Muscle of leg (tissue), 11 donors: ENCODE measurements around the gene STAB2. TPM values are rescaled to one million over a fixed set of nuclear protein-coding genes. Genes with fewer than 3 reads are reported as not detected.
"Not testable (repeated sequence)": the region's sequence is repeated elsewhere in the genome, so short reads cannot be mapped to it uniquely, and the experiment has no call there.

Source experiments
- DNase-seq: peaks from one replicate; pipeline ENCODE4 v3.0.0; 2013
- H3K27ac ChIP-seq: one replicate; pipeline ENCODE4 v1.5.1; 2013; ENCODE audit warnings: mild to moderate bottlenecking, low read length, control low read depth
- H3K27me3 ChIP-seq: one replicate; pipeline ENCODE4 v1.6.1; 2013; ENCODE audit warnings: low read length; ENCODE audit not compliant: control insufficient read depth, insufficient read depth
- H3K36me3 ChIP-seq: one replicate; pipeline ENCODE4 v1.6.1; 2013; ENCODE audit warnings: low read length; ENCODE audit not compliant: control insufficient read depth, insufficient read depth
- H3K4me1 ChIP-seq: one replicate; pipeline ENCODE4 v1.6.1; 2013; ENCODE audit warnings: low read length; ENCODE audit not compliant: control insufficient read depth, insufficient read depth
- H3K4me3 ChIP-seq: one replicate; pipeline ENCODE4 v1.5.1; 2013; ENCODE audit warnings: low read length, control low read depth
- H3K9me3 ChIP-seq: replicated peaks from 2 replicates; pipeline ENCODE4 v1.6.1; 2013; ENCODE audit warnings: low read depth, low read length; ENCODE audit not compliant: control insufficient read depth
- WGBS: methylation state at CpG from one replicate; pipeline ENCODE4 v1.1.5; 2013; ENCODE audit warnings: missing lambda C conversion rate; ENCODE audit not compliant: insufficient coverage; 5-methylcytosine and 5-hydroxymethylcytosine counted together
- polyA plus RNA-seq, 8 donors: library from polyadenylated mRNA; unstranded; fragments of 120-200 nt; gene quantifications; one replicate each; pipeline versions ENCODE4 v1.2.1 to v1.2.3, GENCODE V29; 2013; ENCODE audit warnings: inconsistent platforms in 1 of 8, low replicate concordance in 1 of 8; ENCODE audit not compliant: insufficient read length in 8 of 8, insufficient read depth in 1 of 8
- total RNA-seq: library from RNA; stranded (reverse); fragments of 120-200 nt; gene quantifications from one replicate; pipeline ENCODE4 v1.2.4, GENCODE V29; 2013

Gene STAB2
- total and polyA plus RNA-seq, 9 donors: 0.86 to 6.0 (median 2.5) TPM

DNA sequence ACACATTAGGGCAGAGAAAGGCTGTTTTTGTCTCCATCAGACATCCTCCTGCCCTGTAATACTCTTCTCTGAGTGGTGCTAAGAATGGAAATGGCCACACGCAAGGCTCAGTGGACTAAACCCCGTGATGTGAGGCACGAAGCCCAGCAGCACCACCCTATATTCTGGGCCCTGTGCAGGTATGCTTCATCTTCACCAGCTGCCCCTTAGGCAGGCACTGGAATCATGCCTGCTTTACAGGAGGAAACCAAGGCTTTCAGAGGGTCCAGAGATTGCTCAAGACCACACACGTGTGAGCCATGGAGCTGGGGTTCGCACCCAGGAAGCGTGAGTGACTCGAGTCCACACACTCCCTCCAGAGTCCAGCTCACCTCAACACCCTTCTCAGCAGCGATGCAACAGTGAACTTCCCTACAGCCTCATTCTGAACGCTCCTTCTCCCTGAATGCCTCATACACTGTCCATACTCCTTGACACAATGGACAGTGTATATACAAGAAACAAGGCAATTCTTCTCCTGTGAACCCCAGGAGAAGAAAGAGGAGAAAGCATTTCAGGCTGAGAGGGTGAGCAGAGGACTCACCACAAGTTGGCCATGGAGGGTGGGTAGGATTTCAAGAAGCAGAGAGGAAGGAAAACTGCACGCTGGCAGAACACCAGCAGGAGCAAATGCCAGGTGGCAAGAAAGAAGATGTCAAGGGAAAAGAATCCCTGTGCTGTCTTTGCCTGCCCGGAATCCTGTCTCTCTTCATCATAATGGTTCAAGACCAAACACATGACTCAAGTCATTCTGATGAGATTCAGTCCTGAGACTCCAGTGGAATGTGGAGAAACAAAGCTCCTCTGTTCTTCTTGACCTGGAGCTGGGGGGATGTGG, 214.9 kb downstream of the STAB2 start:
- WGBS: 91% methylated on average over 6 of the region's 11 CpGs
- DNase-seq: peak; percentile 37
- Histone ChIP-seq H3K4me1 (peaks cover 23% of the 10 kb centered on the region), H3K4me3 (no peak overlapping the region), H3K36me3 (no peaks in the 10 kb centered on the region), H3K27ac (no peak overlapping the region), H3K27me3 (no peaks in the 10 kb centered on the region), H3K9me3 (no peaks in the 10 kb centered on the region)

DNA sequence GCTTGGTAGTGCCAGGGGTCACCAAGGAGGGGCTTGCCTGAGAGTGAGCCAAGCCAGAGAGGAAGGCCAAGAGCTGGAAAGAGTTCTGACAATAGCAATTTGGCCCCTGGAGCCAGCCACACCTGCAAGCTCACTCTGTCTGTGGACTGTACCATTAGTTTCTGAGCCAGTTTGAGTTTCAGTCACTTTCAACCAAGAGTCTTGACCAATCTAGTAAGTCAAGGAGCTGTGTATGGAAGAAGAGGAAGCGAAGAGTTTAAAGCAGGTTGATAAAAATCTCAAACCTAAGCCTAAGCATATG, 215.5 kb downstream of the STAB2 start:
- no peak overlapping the region for H3K27ac ChIP-seq
- H3K36me3 ChIP-seq: no peaks in the 10 kb centered on the region
- DNase-seq: no peak
- H3K4me3 ChIP-seq: no peak overlapping the region
- H3K4me1 ChIP-seq: peaks cover 26% of the 10 kb centered on the region
- no CpG with 5 or more reads among the region's 1 CpG for WGBS
- H3K27me3 ChIP-seq: no peaks in the 10 kb centered on the region
- no peaks in the 10 kb centered on the region for H3K9me3 ChIP-seq

DNA sequence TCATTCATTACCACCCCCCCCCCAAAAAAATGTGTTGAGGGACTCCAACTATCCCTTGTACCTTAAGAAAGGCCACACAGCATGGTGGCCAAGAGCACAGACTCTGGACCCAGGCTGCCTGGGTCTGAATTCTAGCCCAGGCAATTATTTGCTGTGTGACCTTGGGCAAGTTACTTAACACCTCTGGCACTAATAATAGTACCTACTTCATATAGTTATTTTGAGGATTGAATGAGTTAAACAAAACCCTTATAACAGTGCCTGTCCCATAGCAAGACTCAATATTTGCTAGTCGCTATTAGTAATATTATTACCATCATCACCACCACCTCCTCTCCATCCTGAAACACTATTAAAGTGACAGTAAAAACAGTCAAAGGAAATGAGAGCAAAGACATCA, 216.8 kb downstream of the STAB2 start:
- H3K9me3 ChIP-seq: no peaks in the 10 kb centered on the region
- H3K27ac ChIP-seq: no peak overlapping the region
- DNase-seq: no peak
- no peaks in the 10 kb centered on the region for H3K36me3 ChIP-seq
- H3K27me3 ChIP-seq: no peaks in the 10 kb centered on the region
- H3K4me3 ChIP-seq: no peak overlapping the region
- no CpG with 5 or more reads among the region's 1 CpG for WGBS
- peaks cover 36% of the 10 kb centered on the region for H3K4me1 ChIP-seq

DNA sequence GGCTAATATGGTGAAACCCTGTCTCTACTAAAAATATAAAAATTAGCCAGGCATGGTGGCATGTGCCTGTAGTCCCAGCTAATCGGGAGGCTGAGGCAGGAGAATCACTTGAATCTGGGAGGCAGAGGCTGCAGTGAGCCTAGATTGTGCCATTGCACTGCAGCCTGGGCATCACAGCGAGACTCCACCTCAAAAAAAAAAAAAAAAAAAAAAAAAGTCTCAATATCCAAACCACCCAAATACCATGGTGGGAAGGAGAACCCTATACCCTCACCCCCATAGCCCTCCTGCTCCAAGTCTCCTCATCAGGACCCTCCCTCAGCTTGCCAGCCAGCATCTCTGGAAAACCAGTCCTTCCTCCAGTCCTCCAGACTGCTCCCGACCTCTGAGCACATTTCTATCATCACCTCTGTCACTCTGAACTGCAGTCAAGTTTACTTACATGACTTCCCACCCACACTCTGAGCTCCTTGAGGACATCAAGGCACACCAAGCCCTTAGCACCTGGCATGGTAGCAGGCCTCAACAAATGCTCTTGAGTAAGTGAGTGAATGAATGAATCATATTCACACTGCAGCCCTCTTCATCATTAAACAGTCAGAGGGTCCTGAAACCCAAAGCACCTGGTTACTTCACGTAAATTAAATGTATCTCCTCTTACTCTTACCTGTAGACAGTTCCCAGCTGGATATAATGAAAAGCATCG, 218.7 kb downstream of the STAB2 start:
- H3K27me3 ChIP-seq: no peaks in the 10 kb centered on the region
- 67% methylated on average over 1 of the region's 5 CpGs for WGBS
- H3K4me3 ChIP-seq: no peak overlapping the region
- H3K4me1 ChIP-seq: peaks cover 33% of the 10 kb centered on the region
- DNase-seq: no peak
- no peak overlapping the region for H3K27ac ChIP-seq
- H3K36me3 ChIP-seq: peaks cover 5% of the 10 kb centered on the region
- H3K9me3 ChIP-seq: no peaks in the 10 kb centered on the region

DNA sequence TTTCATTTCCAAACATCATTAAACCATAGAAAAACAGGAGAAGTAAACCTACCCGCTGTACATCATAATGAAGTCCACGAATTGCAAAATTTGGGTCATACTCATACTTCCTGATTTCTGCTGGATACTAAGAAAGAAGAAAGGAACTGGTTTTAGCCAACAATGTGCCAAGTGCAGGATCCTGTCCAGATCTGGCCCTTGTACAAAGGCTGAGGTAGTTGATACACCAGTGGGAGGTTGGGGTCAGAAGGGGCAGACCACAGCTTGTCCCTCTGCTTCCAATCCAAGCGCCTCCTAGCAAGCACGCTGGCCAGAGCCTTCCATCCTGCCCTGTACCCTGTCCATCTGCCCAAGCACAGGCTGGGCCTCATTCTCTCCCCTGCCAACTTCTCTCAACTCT, 219.7 kb downstream of the STAB2 start:
- Histone ChIP-seq H3K27me3 (no peaks in the 10 kb centered on the region), H3K27ac (no peak overlapping the region), H3K36me3 (peaks cover 9% of the 10 kb centered on the region), H3K4me3 (no peak overlapping the region), H3K4me1 (peaks cover 25% of the 10 kb centered on the region), H3K9me3 (no peaks in the 10 kb centered on the region)
- WGBS: 100% methylated on average over 2 of the region's 4 CpGs
- DNase-seq: no peak

DNA sequence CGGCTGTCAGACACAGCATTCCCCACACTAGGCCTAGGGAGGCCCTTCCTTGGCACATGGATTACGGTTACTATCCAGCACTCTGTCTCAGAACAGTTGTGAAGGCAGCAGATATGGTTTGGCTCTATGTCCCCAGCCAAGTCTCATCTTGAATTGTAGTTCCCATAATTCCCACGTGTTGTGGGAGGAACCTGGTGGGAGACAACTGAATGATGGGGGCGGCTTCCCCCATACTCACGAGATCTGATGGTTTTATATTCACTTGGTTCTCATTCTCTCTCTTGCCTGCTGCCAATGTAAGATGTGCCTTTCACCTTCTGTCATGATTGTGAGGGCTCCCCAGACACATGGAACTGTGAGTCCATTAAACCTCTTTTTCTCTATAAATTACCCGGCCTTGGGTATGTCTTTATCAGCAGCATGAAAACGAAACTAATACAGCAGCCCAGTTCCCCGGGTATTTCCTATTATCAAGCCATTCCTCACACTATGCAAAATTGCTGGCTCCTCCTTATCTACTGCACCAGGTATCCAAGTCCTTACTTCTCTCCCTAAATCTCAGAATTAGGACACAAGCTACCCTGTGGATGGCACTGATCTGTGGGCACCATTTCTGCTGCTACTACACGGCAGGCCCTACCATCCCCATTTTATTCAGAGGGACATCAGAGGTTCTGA, 220.6 kb downstream of the STAB2 start:
- Histone ChIP-seq H3K4me1 (peaks cover 17% of the 10 kb centered on the region), H3K36me3 (peaks cover 9% of the 10 kb centered on the region), H3K9me3 (no peaks in the 10 kb centered on the region), H3K27me3 (no peaks in the 10 kb centered on the region), H3K4me3 (no peak overlapping the region), H3K27ac (no peak overlapping the region)
- 92% methylated on average over 5 of the region's 9 CpGs for WGBS
- DNase-seq: no peak

DNA sequence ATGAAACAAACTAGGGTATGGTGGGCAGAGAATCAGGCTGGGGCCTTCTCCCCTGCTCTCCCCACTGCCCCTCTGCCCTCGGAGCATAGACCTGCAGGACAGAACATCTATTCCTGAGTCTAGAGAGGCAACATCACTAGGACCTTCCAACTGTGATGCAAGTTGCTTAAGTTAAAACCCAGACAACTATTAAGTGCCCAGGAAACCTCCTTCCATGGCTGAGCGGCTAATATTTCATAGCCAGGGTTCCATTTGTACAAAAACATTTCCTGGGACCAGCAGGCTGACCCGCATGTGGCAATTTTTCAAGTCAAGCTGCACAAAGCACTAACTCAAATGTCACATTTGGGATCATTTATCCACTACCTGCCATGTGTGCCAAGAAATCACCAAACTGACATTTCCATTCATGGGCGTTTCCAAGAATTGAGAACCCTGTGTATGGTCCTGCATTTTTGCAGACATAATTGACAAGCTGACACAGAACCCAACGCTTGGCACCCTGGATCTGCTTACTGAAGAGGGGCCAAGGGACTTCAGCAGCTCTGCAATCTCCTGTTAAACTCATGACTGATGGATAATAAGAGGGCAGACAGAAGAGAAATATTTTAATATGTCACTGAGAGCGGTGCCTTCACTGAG, 221.3 kb downstream of the STAB2 start:
- Histone ChIP-seq H3K9me3 (no peaks in the 10 kb centered on the region), H3K27ac (no peak overlapping the region), H3K27me3 (no peaks in the 10 kb centered on the region), H3K36me3 (peaks cover 12% of the 10 kb centered on the region), H3K4me1 (peaks cover 15% of the 10 kb centered on the region), H3K4me3 (no peak overlapping the region)
- WGBS: 81% methylated on average over 4 of the region's 6 CpGs
- no peak for DNase-seq

DNA sequence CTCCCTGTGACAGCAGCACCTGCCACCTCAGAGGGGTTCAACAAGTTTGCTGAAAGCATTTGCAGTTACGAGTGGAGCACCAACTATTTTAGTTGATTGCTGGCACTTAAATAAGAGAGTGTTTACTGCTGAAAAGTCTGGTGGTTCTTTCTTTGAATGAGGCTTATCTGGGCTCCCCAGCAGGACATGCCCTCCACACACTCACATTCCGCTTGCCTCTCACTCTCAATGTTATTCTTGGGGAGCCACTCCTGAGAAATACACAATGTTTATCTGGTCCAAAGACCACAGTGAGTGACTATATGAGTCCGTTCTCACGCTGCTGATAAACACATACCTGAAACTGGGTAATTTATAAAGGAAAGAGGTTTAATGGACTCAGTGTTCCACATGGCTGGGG, 222.1 kb downstream of the STAB2 start:
- peaks cover 19% of the 10 kb centered on the region for H3K4me1 ChIP-seq
- peaks cover 12% of the 10 kb centered on the region for H3K36me3 ChIP-seq
- no peak overlapping the region for H3K27ac ChIP-seq
- DNase-seq: no peak
- H3K27me3 ChIP-seq: no peaks in the 10 kb centered on the region
- no peak overlapping the region for H3K4me3 ChIP-seq
- no peaks in the 10 kb centered on the region for H3K9me3 ChIP-seq
- WGBS: no CpG with 5 or more reads among the region's 4 CpGs

DNA sequence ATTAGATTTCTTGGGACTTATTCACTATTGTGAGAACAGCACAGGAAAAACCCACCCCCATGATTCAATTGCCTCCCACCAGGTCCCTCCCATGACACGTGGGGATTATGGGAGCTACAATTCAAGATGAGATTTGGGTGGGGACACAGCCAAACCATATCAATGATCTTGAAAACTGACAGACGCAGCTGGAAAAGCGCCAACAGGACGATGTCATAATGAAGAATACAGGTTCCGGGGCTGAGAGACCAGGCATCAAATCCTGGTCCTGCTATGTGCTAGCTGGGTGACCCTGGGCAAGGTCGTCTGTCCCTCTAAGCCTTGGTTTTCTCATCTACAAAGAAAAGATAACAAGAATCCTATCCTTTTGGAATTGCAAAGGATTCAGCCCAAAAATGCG, 222.6 kb downstream of the STAB2 start:
- Histone ChIP-seq H3K36me3 (peaks cover 12% of the 10 kb centered on the region), H3K4me1 (peaks cover 21% of the 10 kb centered on the region)
- DNase-seq, H3K27ac ChIP-seq, H3K9me3 ChIP-seq, H3K27me3 ChIP-seq, H3K4me3 ChIP-seq: not testable (repeated sequence)
- 92% methylated on average over 4 of the region's 7 CpGs for WGBS

DNA sequence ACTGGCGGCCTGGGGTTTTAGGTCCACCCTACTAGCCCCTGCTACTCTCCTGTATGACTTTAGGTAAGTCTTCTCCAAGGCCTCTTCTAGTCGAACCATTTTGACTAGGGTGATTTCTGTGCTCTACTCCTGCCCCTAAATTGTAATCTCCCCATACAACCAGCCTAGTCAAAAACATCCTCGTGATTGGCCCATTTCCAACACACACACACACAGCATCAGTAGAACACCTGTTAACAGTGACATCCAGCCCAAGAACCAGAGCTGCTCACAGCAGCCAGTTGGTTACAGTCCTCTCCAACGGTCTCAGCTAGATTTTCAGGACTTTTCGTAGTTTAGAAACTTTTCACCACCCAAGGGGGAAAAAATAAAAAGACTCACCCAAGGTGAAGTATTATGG, 223.0 kb downstream of the STAB2 start:
- no peak overlapping the region for H3K27ac ChIP-seq
- no peak overlapping the region for H3K4me3 ChIP-seq
- peak; percentile 37 for DNase-seq
- peaks cover 12% of the 10 kb centered on the region for H3K36me3 ChIP-seq
- no peaks in the 10 kb centered on the region for H3K27me3 ChIP-seq
- peaks cover 21% of the 10 kb centered on the region for H3K4me1 ChIP-seq
- 83% methylated on average over 2 of the region's 5 CpGs for WGBS
- H3K9me3 ChIP-seq: no peaks in the 10 kb centered on the region
